PC-3 (cell line): ENCODE results near the gene PLCE1. TPM values are rescaled to one million over a fixed set of nuclear protein-coding genes. Genes with fewer than 3 reads are reported as not detected.

Experiments
- ATAC-seq: fragments of 200-7000 bp; cut with Tn5 transposase; 2 replicates; pipeline ENCODE4 v1.9.1; 2020; ENCODE audit warnings: mild to moderate bottlenecking, moderate library complexity
- BruUV-seq: library from RNA; stranded (reverse); fragments of 400-500 nt; replicated peaks from 2 replicates; lab custom pipeline; 2021; lab: Mats Ljungman, UMichigan
- CTCF ChIA-PET: fragments of 300-600 bp; sonication (Branson Sonifier 250); formaldehyde crosslinking; loops from one replicate; lab custom pipeline; 2022; ENCODE audit warnings: antibody characterized with exemption; lab: Charles Lee
- POLR2A ChIA-PET: fragments of 300-600 bp; sonication (Branson Sonifier 250); formaldehyde crosslinking; loops from one replicate; lab custom pipeline; 2022; ENCODE audit warnings: antibody characterized with exemption; ENCODE audit not compliant: unreplicated experiment; lab: Charles Lee
- DNase-seq: peaks from one replicate; pipeline ENCODE4 v3.0.0-alpha.2; 2015
- H2AFZ ChIP-seq: fragments of 300-600 bp; sonication (generic); 2 replicates; pipeline ENCODE4 v1.6.0; 2016; ENCODE audit warnings: antibody characterized with exemption, low read length
- H3F3A ChIP-seq: fragments of 300-600 bp; sonication (generic); one replicate; pipeline ENCODE4 v1.6.0; 2017; ENCODE audit warnings: antibody characterized with exemption, low read length, control low read depth, mild to moderate bottlenecking; ENCODE audit not compliant: unreplicated experiment
- H3K27ac ChIP-seq: fragments of 300-600 bp; sonication (generic); 2 replicates; pipeline ENCODE4 v1.5.1; 2016; ENCODE audit warnings: mild to moderate bottlenecking, low read length
- H3K27me3 ChIP-seq: fragments of 300-600 bp; sonication (generic); 2 replicates; pipeline ENCODE4 v1.6.1; 2016; ENCODE audit warnings: low read length, mixed read lengths
- H3K36me3 ChIP-seq: fragments of 300-600 bp; sonication (generic); 2 replicates; pipeline ENCODE4 v1.6.1; 2016; ENCODE audit warnings: low read depth, mixed run types, low read length, mixed read lengths
- H3K4me1 ChIP-seq: fragments of 300-600 bp; sonication (generic); 2 replicates; pipeline ENCODE4 v1.5.1; 2016; ENCODE audit warnings: low read length; ENCODE audit not compliant: insufficient read depth
- H3K4me2 ChIP-seq: fragments of 300-600 bp; sonication (generic); 2 replicates; pipeline ENCODE4 v1.6.0; 2016; ENCODE audit warnings: low read length
- H3K4me3 ChIP-seq: fragments of 300-600 bp; sonication (generic); 2 replicates; pipeline ENCODE4 v1.5.1; 2016; ENCODE audit warnings: mild to moderate bottlenecking, low read length, mixed read lengths
- H3K79me2 ChIP-seq: fragments of 300-600 bp; sonication (generic); 2 replicates; pipeline ENCODE4 v1.6.1; 2017; ENCODE audit warnings: low read length, mixed read lengths
- H3K9ac ChIP-seq: fragments of 300-600 bp; sonication (generic); 2 replicates; pipeline ENCODE4 v1.6.0; 2016; ENCODE audit warnings: mild to moderate bottlenecking, low read length
- H3K9me2 ChIP-seq: fragments of 300-600 bp; sonication (generic); replicated peaks from 2 replicates; pipeline ENCODE4 v1.6.1; 2016; ENCODE audit warnings: mixed run types, low read length, mixed read lengths
- H3K9me3 ChIP-seq: fragments of 300-600 bp; sonication (generic); 2 replicates; pipeline ENCODE4 v1.6.1; 2016; ENCODE audit warnings: low read length, mixed read lengths
- H4K20me1 ChIP-seq: fragments of 300-600 bp; sonication (generic); 2 replicates; pipeline ENCODE4 v1.6.1; 2016; ENCODE audit warnings: low read length, mixed read lengths
- EZH2 ChIP-seq: fragments of 300-600 bp; sonication (generic); IDR thresholded peaks from one replicate; pipeline ENCODE4 v1.6.1; 2017; ENCODE audit warnings: antibody characterized with exemption, mild to moderate bottlenecking, low read length; ENCODE audit not compliant: unreplicated experiment
- EZH2phosphoT487 ChIP-seq: fragments of 300-600 bp; sonication (generic); IDR thresholded peaks from 2 replicates; pipeline ENCODE4 v1.6.1; 2018; ENCODE audit warnings: mild to moderate bottlenecking, antibody characterized with exemption, low read length, borderline replicate concordance
- intact Hi-C: fragments of 100-400 bp; cut with micrococcal nuclease; formaldehyde crosslinking; loops from 2 replicates; pipeline ENCODE4 v1.9.0; 2023
- total RNA-seq: library from RNA; depleted of rRNA; stranded (reverse); fragments of >200 nt; gene quantifications from 2 replicates; pipeline ENCODE4 v1.2.3, GENCODE V29; 2014
- TF ChIP-seq, protein P1 (sequence below): fragments of 300-600 bp; sonication (generic); conservative IDR thresholded peaks from 2 replicates; pipeline ENCODE4 v1.5.1; 2017; ENCODE audit warnings: antibody characterized with exemption, low read depth, mild to moderate bottlenecking, low read length

Gene PLCE1
- total RNA-seq, 1 experiment from 2014 or later: 11.4 TPM

DNA sequence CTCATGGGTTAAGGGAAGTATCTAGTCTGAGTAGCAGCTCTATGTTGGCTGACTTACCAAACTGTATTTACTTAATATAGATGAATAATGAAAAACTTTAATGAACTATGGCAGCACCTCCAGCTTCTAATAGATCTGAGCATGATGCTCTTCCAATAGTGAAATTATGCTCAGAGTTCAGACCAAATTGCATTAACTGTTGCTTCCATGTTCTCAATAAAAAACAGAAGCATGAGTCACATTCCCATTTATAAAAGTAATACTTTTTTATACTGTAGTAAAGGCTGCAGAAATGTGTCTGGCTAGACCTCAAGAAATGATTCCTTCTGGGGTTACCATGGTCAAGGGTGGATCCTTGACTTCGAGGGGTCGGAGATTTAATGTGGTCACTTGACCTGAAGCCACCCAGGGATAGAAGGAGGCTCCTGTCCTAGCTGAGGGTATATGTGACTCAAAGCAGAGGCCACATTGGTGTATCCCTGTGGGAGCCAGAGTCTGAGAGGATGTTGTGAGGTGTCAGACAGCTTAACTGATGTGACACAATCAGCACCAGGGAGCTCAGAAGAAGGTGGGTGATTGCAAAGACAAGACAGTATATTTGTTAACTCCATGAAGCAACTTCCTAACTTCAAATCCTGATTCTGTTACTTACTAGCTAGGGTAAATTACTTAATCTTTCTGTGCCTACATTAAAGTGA lies 19.8 kb upstream of the PLCE1 start:
- no peak for TF ChIP-seq EZH2phosphoT487
- TF ChIP-seq, protein P1, sequence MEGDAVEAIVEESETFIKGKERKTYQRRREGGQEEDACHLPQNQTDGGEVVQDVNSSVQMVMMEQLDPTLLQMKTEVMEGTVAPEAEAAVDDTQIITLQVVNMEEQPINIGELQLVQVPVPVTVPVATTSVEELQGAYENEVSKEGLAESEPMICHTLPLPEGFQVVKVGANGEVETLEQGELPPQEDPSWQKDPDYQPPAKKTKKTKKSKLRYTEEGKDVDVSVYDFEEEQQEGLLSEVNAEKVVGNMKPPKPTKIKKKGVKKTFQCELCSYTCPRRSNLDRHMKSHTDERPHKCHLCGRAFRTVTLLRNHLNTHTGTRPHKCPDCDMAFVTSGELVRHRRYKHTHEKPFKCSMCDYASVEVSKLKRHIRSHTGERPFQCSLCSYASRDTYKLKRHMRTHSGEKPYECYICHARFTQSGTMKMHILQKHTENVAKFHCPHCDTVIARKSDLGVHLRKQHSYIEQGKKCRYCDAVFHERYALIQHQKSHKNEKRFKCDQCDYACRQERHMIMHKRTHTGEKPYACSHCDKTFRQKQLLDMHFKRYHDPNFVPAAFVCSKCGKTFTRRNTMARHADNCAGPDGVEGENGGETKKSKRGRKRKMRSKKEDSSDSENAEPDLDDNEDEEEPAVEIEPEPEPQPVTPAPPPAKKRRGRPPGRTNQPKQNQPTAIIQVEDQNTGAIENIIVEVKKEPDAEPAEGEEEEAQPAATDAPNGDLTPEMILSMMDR: no peak
- no peak for TF ChIP-seq EZH2
- Histone ChIP-seq H2AFZ (no peak overlapping the region), H3K9ac (no peak overlapping the region), H3K4me1 (no peaks in the 10 kb centered on the region), H3K36me3 (no peaks in the 10 kb centered on the region), H4K20me1 (no peaks in the 10 kb centered on the region), H3K4me2 (no peak overlapping the region), H3K9me3 (no peaks in the 10 kb centered on the region), H3K9me2 (no peaks in the 10 kb centered on the region), H3K27me3 (no peaks in the 10 kb centered on the region), H3F3A (no peaks in the 10 kb centered on the region), H3K4me3 (no peak overlapping the region), H3K79me2 (no peaks in the 10 kb centered on the region), H3K27ac (no peak overlapping the region)
- POLR2A ChIA-PET: no interaction called here
- ATAC-seq (no peak), DNase-seq (no peak)
- CTCF ChIA-PET: no interaction called here
- BruUV-seq: no TSS peak
- intact Hi-C loops: no loop called here

DNA sequence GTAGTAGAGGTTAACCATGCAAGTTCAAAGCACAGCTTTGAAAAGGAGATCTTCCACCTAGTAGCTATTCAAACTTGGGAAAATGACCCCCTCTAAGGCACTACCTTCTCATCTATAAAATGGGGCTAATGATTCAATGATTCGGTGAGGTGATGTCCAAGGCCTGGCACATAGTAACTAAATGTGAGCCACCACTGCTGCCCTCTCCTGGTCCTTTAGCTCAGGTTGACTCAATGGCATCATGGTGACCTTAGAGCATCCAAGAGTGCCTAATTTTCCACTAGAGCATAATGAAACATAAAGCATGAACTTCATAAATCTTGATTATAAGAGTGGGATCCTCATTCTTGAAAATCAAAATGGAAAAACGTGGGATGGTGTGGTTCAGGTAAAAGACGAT lies 16.3 kb upstream of the PLCE1 start:
- no peak overlapping the region for H3K4me3 ChIP-seq
- H3K4me2 ChIP-seq: no peak overlapping the region
- no peaks in the 10 kb centered on the region for H3K79me2 ChIP-seq
- no peak overlapping the region for H2AFZ ChIP-seq
- H3K36me3 ChIP-seq: no peaks in the 10 kb centered on the region
- no peak overlapping the region for H3K9ac ChIP-seq
- no peaks in the 10 kb centered on the region for H3K27me3 ChIP-seq
- no TSS peak for BruUV-seq
- H3K9me2 ChIP-seq: no peaks in the 10 kb centered on the region
- TF ChIP-seq, protein P1: peak; percentile 28; the same call in 1 of the 2 replicates
- TF ChIP-seq EZH2phosphoT487 (no peak), EZH2 (no peak)
- no peaks in the 10 kb centered on the region for H3K9me3 ChIP-seq
- ATAC-seq (no peak), DNase-seq (no peak)
- ChIA-PET CTCF (no interaction called here), POLR2A (no interaction called here)
- H3K27ac ChIP-seq: no peak overlapping the region
- H3F3A ChIP-seq: no peaks in the 10 kb centered on the region
- intact Hi-C loops: no loop called here
- H3K4me1 ChIP-seq: no peaks in the 10 kb centered on the region
- H4K20me1 ChIP-seq: no peaks in the 10 kb centered on the region

DNA sequence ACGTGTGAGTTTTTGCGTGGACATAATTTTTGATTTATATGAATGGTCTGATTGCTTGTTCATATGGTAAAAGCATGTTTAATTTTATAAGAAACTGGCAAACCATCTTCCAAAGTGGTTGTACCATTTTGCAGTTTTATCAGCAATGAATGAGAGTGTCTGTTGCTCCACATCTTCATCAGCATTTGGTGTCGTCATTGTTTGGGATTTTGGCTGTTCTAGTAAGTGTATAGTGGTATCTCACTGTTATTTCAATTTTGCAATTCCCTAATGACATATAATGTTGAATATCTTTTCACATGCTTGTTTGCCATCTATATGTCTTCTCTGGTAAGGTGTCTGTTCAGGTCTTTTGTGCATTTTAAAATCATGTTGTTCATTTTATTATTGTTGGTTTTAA lies 13.2 kb upstream of the PLCE1 start:
- BruUV-seq: no TSS peak
- Histone ChIP-seq H4K20me1 (no peaks in the 10 kb centered on the region), H2AFZ (no peak overlapping the region), H3K27me3 (no peaks in the 10 kb centered on the region), H3K9me3 (no peaks in the 10 kb centered on the region), H3F3A (no peaks in the 10 kb centered on the region), H3K4me1 (no peaks in the 10 kb centered on the region), H3K79me2 (no peaks in the 10 kb centered on the region), H3K36me3 (no peaks in the 10 kb centered on the region), H3K4me3 (no peak overlapping the region), H3K9ac (no peak overlapping the region), H3K27ac (no peak overlapping the region), H3K4me2 (no peak overlapping the region), H3K9me2 (no peaks in the 10 kb centered on the region)
- no peak for DNase-seq
- no peak for ATAC-seq
- POLR2A ChIA-PET: no interaction called here
- no peak for TF ChIP-seq EZH2
- TF ChIP-seq, protein P1: no peak
- no peak for TF ChIP-seq EZH2phosphoT487
- intact Hi-C loops: no loop called here
- CTCF ChIA-PET: no interaction called here
